Body of pancreas (tissue), 4 donors: ENCODE measurements around the gene CCDC50.

Experiments used
- POLR2A ChIP-seq, 3 donors: fragments of 450-650 bp; IDR thresholded peaks; one replicate each; pipeline ENCODE4 v1.6.1; 2016; ENCODE audit warnings: antibody characterized with exemption in 3 of 3, mild to moderate bottlenecking in 2 of 3
- TF ChIP-seq, protein P1 (sequence below), 7 experiments: fragments of 450-650 bp in 4 of 7; fragments of 200-600 bp in 3 of 7; sonication (generic) in 3 of 7; IDR thresholded peaks; one replicate each; pipeline ENCODE4 v1.5.1; 2016 to 2019; ENCODE audit warnings: antibody characterized with exemption in 7 of 7

DNA sequence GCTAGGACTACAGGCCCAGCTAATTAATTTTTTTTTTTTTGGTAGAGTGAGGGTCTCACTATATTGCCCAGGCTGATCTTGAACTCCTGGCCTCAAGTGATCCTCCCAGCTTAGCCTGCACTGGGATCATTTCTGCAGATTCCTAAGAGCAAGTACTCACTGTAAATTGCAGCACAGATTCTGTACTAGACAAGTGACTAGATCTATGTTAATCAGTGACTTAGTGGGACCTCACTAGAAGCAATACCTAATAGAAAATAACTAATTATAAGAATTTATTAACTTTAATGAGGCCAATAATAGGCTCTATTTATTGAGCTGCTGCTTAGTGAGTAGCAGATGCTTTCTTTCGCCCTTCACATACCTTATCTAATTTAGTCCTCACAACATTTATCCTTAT, 11.8 kb downstream of the CCDC50 start:
- TF ChIP-seq, protein P1, sequence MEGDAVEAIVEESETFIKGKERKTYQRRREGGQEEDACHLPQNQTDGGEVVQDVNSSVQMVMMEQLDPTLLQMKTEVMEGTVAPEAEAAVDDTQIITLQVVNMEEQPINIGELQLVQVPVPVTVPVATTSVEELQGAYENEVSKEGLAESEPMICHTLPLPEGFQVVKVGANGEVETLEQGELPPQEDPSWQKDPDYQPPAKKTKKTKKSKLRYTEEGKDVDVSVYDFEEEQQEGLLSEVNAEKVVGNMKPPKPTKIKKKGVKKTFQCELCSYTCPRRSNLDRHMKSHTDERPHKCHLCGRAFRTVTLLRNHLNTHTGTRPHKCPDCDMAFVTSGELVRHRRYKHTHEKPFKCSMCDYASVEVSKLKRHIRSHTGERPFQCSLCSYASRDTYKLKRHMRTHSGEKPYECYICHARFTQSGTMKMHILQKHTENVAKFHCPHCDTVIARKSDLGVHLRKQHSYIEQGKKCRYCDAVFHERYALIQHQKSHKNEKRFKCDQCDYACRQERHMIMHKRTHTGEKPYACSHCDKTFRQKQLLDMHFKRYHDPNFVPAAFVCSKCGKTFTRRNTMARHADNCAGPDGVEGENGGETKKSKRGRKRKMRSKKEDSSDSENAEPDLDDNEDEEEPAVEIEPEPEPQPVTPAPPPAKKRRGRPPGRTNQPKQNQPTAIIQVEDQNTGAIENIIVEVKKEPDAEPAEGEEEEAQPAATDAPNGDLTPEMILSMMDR (IDR thresholded peaks at IDR 0.05): no peak
- no peak for TF ChIP-seq POLR2A (IDR thresholded peaks at IDR 0.05)
